ENCODE measurements around the gene PCNT.
A peak's percentile ranks its signal among the peaks of the same experiment; 100 is the strongest.

The PCNT gene

DNA sequence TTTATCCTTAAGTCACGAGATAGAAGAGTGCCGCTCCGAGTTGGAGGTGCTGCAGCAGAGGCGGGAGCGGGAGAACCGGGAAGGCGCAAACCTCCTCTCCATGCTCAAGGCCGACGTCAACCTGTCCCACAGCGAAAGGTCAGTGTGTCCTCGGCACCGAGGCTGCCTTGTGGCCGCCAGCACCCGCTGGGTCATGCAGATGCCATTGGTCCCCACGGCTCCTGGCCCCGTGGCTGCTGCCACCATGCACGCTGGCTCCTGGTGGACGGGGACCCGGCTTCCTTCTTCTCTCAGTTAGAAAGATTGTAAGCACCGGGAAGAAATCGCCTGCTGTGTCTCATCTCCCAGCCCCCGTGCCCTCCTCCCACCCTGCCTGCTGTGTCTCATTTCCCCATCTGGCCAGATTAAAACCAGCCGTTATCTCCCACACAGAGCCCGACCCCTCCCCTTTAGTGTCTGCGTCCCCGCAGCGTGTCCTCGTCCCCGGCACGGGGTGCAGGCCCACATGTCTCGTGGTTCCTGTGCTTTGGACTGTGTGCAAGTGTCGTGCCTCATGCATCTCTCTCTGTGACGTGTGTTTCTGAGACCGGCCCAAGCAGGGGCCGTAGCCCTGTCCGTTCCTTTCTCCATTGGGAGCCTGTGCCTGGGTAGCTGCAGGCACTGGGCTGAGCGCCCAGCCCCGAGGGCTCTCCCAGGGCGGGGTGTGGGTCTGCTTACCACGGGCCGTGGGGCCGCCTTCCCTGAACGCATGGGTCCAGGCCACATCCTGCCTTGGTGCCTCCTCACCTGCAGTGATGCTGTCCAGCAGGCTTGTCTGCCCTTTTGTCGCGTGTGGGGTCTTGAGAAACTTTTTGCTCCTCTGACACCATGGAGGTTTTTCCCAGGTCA lies 62.1 kb downstream of the PCNT start:
- ChIA-PET POLR2A (ENCODE audit: low non-redundant PET) (no interaction called here), CTCF (no interaction called here)
- no peak overlapping the region for H3K27ac ChIP-seq
- TF ChIP-seq, protein P1, sequence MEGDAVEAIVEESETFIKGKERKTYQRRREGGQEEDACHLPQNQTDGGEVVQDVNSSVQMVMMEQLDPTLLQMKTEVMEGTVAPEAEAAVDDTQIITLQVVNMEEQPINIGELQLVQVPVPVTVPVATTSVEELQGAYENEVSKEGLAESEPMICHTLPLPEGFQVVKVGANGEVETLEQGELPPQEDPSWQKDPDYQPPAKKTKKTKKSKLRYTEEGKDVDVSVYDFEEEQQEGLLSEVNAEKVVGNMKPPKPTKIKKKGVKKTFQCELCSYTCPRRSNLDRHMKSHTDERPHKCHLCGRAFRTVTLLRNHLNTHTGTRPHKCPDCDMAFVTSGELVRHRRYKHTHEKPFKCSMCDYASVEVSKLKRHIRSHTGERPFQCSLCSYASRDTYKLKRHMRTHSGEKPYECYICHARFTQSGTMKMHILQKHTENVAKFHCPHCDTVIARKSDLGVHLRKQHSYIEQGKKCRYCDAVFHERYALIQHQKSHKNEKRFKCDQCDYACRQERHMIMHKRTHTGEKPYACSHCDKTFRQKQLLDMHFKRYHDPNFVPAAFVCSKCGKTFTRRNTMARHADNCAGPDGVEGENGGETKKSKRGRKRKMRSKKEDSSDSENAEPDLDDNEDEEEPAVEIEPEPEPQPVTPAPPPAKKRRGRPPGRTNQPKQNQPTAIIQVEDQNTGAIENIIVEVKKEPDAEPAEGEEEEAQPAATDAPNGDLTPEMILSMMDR (conservative IDR thresholded peaks at IDR 0.05; ENCODE audit: low read depth): no peak
- no peak for DNase-seq (ENCODE audit: low spot score)

DNA sequence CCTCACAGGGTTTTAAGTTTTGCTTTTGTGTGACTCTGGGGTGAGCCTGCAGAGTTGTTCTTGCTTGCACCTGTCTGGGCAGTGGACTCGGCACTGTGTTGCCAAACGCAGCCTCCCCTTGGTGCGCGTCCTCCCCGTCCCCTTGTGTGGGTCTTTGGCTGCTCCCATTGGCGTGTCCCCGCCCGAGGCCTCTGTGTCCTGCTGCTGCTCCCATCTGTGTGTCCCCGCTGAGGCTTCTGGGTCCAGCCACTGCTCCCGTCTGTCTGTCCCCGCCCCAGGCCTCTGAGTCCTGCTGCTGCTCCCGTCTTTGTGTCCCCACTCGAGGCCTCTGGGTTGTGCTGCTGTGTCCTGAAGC lies 62.8 kb downstream of the PCNT start:
- POLR2A ChIA-PET (ENCODE audit: low non-redundant PET): no interaction called here
- TF ChIP-seq, protein P1 (conservative IDR thresholded peaks at IDR 0.05; ENCODE audit: low read depth): no peak
- no peak for DNase-seq (ENCODE audit: low spot score)
- H3K27ac ChIP-seq: no peak overlapping the region
- CTCF ChIA-PET: no interaction called here

DNA sequence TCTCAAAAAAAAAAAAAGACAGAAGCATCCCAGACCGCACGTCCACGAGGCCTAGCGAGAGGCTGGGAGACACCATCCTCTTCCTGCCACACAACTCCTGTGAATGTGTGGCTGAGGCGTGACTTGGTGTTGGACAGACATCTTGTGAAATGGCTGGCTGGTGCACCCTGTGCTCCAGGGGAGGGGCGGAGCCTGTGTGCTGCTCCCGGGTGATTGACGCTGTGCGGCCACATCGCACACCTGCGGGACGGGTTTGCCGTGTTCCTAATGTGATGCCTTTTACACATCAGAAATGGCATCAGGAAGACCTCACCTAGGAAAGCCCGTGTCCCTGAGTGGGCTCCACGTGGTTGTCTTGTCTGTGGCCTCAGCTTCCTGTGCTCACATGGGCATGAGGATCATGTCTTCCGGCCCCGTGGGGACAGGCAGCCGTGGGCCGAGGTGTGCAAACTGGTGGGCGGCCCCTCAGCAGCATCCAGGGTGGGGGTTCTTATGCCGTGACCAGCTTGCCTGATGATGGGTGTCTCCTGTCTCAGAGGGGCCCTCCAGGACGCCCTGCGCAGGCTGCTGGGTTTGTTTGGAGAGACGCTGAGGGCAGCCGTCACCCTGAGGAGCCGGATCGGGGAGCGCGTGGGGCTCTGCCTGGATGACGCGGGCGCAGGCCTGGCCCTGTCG lies 64.4 kb downstream of the PCNT start:
- H3K27ac ChIP-seq: no peak overlapping the region
- DNase-seq (ENCODE audit: low spot score): no peak
- TF ChIP-seq, protein P1 (conservative IDR thresholded peaks at IDR 0.05; ENCODE audit: low read depth): no peak
- POLR2A ChIA-PET (ENCODE audit: low non-redundant PET): no interaction called here
- CTCF ChIA-PET: no interaction called here

DNA sequence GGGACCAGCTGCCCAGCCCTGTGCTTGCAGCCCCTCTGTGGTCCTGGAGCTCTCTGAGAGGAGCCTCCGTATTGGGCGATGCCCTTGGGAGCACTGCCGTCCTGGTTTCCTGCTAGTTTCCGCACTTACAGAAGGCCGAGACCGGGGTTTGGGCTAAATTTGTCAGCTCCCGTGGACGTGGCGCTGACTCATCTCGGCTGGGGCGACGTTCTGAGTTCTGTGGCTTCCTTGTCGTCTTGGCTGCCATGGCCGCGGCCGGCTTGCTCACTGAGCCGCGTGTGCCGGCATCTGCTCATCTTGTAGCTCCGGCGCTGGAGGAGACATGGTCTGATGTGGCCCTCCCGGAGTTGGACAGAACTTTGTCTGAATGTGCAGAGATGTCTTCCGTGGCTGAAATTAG lies 64.9 kb downstream of the PCNT start:
- POLR2A ChIA-PET (ENCODE audit: low non-redundant PET): no interaction called here
- TF ChIP-seq, protein P1 (conservative IDR thresholded peaks at IDR 0.05; ENCODE audit: low read depth): no peak
- DNase-seq (ENCODE audit: low spot score): no peak
- CTCF ChIA-PET: interaction anchor here (0.6 kb wide), 1 partner anchor 105 kb away, joined by 5 read pairs; no protein-coding TSS in a partner anchor
- no peak overlapping the region for H3K27ac ChIP-seq

DNA sequence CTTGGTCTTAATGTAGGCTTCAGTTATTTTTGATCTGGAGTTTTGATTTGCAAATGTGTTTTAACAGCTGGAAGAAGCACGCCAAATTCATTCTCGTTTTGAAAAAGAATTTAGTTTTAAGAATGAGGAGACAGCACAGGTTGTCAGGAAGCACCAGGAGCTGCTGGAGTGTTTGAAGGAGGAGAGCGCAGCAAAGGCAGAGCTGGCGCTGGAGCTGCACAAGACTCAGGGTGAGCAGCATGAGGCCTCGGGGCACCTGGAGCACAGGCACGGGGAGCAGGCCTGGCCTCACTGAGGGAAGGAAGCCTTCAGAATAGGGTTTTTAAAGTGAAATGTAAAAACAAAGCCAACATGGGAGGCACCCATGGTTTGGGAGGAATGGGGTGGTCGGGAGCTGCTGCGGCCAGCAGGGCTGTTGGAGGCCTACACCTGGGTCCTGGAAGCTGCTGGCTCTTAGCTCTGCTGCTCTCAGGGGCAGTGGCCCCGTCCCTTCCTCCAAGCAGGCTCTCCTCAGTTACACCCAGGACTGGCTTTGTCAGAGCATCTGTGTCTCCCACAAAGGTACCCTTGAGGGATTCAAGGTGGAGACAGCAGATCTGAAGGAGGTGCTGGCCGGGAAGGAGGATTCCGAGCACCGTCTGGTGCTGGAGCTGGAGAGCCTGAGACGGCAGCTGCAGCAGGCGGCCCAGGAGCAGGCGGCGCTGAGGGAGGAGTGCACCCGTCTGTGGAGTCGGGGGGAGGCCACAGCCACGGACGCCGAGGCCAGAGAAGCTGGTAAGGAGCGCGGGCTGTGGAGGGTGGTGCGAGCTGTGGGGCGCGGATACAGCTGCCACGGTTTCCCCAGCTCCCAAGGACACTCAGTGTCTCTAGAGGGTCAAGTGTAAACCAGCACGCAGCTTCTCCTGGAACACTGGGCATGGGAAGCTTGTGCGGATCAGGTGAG lies 66.9 kb downstream of the PCNT start:
- TF ChIP-seq, protein P1 (conservative IDR thresholded peaks at IDR 0.05; ENCODE audit: low read depth): no peak
- DNase-seq (ENCODE audit: low spot score): no peak
- 0 out of 2 replicates have a peak overlapping the region, but pooled peaks have one; percentile 0 for H3K27ac ChIP-seq
- ChIA-PET CTCF (interaction anchor here (0.5 to 0.6 kb wide), 2 partner anchors 25 to 929 kb away, joined by 3 to 4 read pairs; no protein-coding TSS in a partner anchor), POLR2A (ENCODE audit: low non-redundant PET) (no interaction called here)

DNA sequence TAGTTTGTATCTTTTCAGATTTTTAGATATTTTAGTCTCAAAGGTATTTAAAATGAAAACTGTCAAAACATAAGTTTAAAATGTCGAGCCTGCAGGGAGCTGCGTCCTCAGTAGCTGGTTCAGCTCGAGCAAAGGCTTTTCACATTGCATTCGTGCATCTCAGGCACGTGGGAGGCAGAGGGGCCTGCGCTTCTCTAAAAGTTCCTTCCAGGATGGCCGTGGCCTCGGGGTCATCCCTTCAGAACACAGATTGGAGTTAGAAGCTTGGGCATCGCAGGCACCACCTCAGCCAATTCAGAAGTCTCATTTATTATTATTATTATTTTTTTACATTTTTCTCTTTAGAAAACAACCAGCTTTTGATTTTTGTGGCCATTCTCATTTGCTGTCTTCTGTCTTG lies 67.8 kb downstream of the PCNT start:
- H3K27ac ChIP-seq: no peak overlapping the region
- TF ChIP-seq, protein P1 (conservative IDR thresholded peaks at IDR 0.05; ENCODE audit: low read depth): no peak
- CTCF ChIA-PET: interaction anchor here (0.5 to 0.7 kb wide), 3 partner anchors 91 to 930 kb away, joined by 3 to 4 read pairs (median 4); no protein-coding TSS in a partner anchor
- POLR2A ChIA-PET (ENCODE audit: low non-redundant PET): no interaction called here
- DNase-seq (ENCODE audit: low spot score): no peak
